ENCODE data around the gene DDX47. TPM values are rescaled to one million over a fixed set of nuclear protein-coding genes. Genes with fewer than 3 reads are reported as not detected.

DDX47 gene
- total and polyA plus RNA-seq, 2 experiments from 2014 or later, result 54.0 to 90.8 TPM

DNA sequence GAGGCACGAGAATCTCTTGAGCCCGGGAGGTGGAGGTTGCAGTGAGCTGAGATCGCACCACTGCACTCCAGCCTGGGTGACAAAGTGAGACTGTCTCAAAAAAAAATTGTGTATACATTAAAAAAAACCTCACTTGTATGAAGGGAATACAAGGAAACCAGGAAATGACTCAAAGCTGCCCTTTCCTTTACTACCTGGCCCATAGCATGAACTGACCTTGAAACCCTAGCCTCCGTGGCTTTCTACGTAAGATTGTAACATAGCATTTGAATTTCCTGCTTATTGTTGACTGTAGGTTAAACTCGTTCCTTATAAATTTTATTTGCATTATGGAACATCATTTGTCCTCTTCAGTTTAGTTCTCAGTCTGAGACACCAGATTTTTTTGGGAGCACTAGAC lies 9.1 kb upstream of the DDX47 start:
- Mint-ChIP-seq H3K9me3 (0 out of 3 replicates have a peak, but pooled peaks cover 4% of the 10 kb centered on the region), H3K4me3 (no peak overlapping the region), H3K27me3 (ENCODE audit: insufficient read depth, low read depth, poor library complexity) (peaks cover 1% of the 10 kb centered on the region), H3K4me1 (peaks cover 7% of the 10 kb centered on the region; the same call in 2 of the 3 replicates), H3K27ac (no peak overlapping the region), H3K36me3 (ENCODE audit: low read depth) (no peaks in the 10 kb centered on the region)
- Histone ChIP-seq H4K20me1 (replicated peaks; ENCODE audit: insufficient read depth) (no peaks in the 10 kb centered on the region), H3F3A (replicated peaks; ENCODE audit: low read depth) (no peaks in the 10 kb centered on the region), H3K27ac (ENCODE audit: low read depth) (no peak overlapping the region), H3K36me3 (ENCODE audit: insufficient read depth) (no peaks in the 10 kb centered on the region), H3K79me2 (replicated peaks; ENCODE audit: insufficient read depth) (no peaks in the 10 kb centered on the region), H3K27me3 (ENCODE audit: insufficient read depth) (no peaks in the 10 kb centered on the region), H3K9me2 (ENCODE audit: insufficient read depth) (no peaks in the 10 kb centered on the region), H3K4me1 (ENCODE audit: insufficient read depth) (0 out of 2 replicates have a peak, but pooled peaks cover 5% of the 10 kb centered on the region), H3K4me3 (no peak overlapping the region), H2AFZ (no peak overlapping the region), H3K4me2 (no peak overlapping the region)
- no peak for ATAC-seq
- TF ChIP-seq EZH2 (IDR thresholded peaks at IDR 0.05; ENCODE audit: low read depth, unreplicated experiment), result no peak
- TF ChIP-seq, protein P1, sequence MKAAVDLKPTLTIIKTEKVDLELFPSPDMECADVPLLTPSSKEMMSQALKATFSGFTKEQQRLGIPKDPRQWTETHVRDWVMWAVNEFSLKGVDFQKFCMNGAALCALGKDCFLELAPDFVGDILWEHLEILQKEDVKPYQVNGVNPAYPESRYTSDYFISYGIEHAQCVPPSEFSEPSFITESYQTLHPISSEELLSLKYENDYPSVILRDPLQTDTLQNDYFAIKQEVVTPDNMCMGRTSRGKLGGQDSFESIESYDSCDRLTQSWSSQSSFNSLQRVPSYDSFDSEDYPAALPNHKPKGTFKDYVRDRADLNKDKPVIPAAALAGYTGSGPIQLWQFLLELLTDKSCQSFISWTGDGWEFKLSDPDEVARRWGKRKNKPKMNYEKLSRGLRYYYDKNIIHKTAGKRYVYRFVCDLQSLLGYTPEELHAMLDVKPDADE (IDR thresholded peaks at IDR 0.05), result no peak
- no peak for TF ChIP-seq ZNF462 (CRISPR knock-in tag; IDR thresholded peaks at IDR 0.05)
- TF ChIP-seq, protein P2, sequence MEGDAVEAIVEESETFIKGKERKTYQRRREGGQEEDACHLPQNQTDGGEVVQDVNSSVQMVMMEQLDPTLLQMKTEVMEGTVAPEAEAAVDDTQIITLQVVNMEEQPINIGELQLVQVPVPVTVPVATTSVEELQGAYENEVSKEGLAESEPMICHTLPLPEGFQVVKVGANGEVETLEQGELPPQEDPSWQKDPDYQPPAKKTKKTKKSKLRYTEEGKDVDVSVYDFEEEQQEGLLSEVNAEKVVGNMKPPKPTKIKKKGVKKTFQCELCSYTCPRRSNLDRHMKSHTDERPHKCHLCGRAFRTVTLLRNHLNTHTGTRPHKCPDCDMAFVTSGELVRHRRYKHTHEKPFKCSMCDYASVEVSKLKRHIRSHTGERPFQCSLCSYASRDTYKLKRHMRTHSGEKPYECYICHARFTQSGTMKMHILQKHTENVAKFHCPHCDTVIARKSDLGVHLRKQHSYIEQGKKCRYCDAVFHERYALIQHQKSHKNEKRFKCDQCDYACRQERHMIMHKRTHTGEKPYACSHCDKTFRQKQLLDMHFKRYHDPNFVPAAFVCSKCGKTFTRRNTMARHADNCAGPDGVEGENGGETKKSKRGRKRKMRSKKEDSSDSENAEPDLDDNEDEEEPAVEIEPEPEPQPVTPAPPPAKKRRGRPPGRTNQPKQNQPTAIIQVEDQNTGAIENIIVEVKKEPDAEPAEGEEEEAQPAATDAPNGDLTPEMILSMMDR (conservative IDR thresholded peaks at IDR 0.05; ENCODE audit: low read depth in 2 of 2), result no peak
- TF ChIP-seq JUNB (IDR thresholded peaks at IDR 0.05; ENCODE audit: unreplicated experiment), result no peak
- no peak for TF ChIP-seq CREB1 (CRISPR knock-in tag; IDR thresholded peaks at IDR 0.05; ENCODE audit: low read depth)
- no peak for TF ChIP-seq EZH2phosphoT487 (IDR thresholded peaks at IDR 0.05; ENCODE audit: unreplicated experiment)
- no peak for TF ChIP-seq ZNF114 (CRISPR knock-in tag; IDR thresholded peaks at IDR 0.05)
- TF ChIP-seq STAT1 (IDR thresholded peaks at IDR 0.05; ENCODE audit: unreplicated experiment), result no peak
- no peak for TF ChIP-seq POLR2AphosphoS5 (IDR thresholded peaks at IDR 0.05; ENCODE audit: low read depth)
- no peak for TF ChIP-seq ZNF331 (CRISPR knock-in tag; IDR thresholded peaks at IDR 0.05; ENCODE audit: low read depth)
- TF ChIP-seq, protein P3, sequence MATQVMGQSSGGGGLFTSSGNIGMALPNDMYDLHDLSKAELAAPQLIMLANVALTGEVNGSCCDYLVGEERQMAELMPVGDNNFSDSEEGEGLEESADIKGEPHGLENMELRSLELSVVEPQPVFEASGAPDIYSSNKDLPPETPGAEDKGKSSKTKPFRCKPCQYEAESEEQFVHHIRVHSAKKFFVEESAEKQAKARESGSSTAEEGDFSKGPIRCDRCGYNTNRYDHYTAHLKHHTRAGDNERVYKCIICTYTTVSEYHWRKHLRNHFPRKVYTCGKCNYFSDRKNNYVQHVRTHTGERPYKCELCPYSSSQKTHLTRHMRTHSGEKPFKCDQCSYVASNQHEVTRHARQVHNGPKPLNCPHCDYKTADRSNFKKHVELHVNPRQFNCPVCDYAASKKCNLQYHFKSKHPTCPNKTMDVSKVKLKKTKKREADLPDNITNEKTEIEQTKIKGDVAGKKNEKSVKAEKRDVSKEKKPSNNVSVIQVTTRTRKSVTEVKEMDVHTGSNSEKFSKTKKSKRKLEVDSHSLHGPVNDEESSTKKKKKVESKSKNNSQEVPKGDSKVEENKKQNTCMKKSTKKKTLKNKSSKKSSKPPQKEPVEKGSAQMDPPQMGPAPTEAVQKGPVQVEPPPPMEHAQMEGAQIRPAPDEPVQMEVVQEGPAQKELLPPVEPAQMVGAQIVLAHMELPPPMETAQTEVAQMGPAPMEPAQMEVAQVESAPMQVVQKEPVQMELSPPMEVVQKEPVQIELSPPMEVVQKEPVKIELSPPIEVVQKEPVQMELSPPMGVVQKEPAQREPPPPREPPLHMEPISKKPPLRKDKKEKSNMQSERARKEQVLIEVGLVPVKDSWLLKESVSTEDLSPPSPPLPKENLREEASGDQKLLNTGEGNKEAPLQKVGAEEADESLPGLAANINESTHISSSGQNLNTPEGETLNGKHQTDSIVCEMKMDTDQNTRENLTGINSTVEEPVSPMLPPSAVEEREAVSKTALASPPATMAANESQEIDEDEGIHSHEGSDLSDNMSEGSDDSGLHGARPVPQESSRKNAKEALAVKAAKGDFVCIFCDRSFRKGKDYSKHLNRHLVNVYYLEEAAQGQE (IDR thresholded peaks at IDR 0.05; ENCODE audit: unreplicated experiment), result no peak
- no peak for TF ChIP-seq NANOG (IDR thresholded peaks at IDR 0.05; ENCODE audit: borderline replicate concordance)
- DNase-seq (ENCODE audit: low spot score), result no peak

All from GM23338 (cell line).